ENCODE data around the gene FYB1.

DNA sequence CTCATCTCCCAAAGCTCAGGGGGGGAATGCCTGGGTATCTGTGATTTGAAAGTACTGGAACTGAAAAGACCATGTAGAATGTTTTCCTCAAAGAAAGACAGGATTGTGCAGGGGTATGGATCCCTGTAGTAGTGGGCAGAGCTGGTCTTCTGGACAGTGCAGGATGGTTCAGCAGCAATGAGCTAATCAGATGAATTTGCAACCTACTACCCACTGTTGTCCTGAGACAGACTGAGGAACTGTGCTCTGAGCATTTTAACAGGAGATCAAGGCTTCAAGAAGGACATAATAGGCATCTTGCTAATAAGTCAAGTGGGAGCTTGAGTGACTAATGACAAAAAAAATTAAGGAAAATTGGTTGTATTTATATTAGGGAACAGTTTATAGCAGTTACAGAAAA lies 61.7 kb downstream of the FYB1 start:
- TF ChIP-seq RARB (CRISPR knock-in tag; IDR thresholded peaks at IDR 0.05) (no peak), ZFP3 (CRISPR knock-in tag; IDR thresholded peaks at IDR 0.05) (no peak), OSR1 (CRISPR knock-in tag; IDR thresholded peaks at IDR 0.05) (no peak), ZFP30 (CRISPR knock-in tag; IDR thresholded peaks at IDR 0.05) (no peak), CSDC2 (CRISPR knock-in tag; IDR thresholded peaks at IDR 0.05) (no peak), ZNF8 (CRISPR knock-in tag; IDR thresholded peaks at IDR 0.05) (no peak), ZC3H10 (CRISPR knock-in tag; IDR thresholded peaks at IDR 0.05) (no peak)
- TF ChIP-seq, protein P1, sequence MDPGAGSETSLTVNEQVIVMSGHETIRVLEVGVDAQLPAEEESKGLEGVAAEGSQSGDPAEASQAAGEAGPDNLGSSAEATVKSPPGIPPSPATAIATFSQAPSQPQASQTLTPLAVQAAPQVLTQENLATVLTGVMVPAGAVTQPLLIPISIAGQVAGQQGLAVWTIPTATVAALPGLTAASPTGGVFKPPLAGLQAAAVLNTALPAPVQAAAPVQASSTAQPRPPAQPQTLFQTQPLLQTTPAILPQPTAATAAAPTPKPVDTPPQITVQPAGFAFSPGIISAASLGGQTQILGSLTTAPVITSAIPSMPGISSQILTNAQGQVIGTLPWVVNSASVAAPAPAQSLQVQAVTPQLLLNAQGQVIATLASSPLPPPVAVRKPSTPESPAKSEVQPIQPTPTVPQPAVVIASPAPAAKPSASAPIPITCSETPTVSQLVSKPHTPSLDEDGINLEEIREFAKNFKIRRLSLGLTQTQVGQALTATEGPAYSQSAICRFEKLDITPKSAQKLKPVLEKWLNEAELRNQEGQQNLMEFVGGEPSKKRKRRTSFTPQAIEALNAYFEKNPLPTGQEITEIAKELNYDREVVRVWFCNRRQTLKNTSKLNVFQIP (CRISPR knock-in tag; IDR thresholded peaks at IDR 0.05; ENCODE audit: borderline replicate concordance, low read depth) = no peak
- TF ChIP-seq, protein P2, sequence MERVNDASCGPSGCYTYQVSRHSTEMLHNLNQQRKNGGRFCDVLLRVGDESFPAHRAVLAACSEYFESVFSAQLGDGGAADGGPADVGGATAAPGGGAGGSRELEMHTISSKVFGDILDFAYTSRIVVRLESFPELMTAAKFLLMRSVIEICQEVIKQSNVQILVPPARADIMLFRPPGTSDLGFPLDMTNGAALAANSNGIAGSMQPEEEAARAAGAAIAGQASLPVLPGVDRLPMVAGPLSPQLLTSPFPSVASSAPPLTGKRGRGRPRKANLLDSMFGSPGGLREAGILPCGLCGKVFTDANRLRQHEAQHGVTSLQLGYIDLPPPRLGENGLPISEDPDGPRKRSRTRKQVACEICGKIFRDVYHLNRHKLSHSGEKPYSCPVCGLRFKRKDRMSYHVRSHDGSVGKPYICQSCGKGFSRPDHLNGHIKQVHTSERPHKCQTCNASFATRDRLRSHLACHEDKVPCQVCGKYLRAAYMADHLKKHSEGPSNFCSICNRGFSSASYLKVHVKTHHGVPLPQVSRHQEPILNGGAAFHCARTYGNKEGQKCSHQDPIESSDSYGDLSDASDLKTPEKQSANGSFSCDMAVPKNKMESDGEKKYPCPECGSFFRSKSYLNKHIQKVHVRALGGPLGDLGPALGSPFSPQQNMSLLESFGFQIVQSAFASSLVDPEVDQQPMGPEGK (CRISPR knock-in tag; IDR thresholded peaks at IDR 0.05; ENCODE audit: borderline replicate concordance) = no peak
